Medulla oblongata (tissue), 1 donor: ENCODE data around the gene DDX53.

Experiments used
- DNase-seq: peaks from one replicate; pipeline ENCODE4 v3.0.0-alpha.2; 2015; ENCODE audit errors: extremely low spot score

Gene DDX53

GRCh38 chrX:22999696-23000223 is at the start of gene DDX53:
Gene DDX53, plus strand, starts transcription at chrX:22999960. Its CDS starts 98 bp downstream, at chrX:23000058.
- DNase-seq, result no peak

- no peak for DNase-seq
These were observed 49.2 kb upstream of the DDX53 start for GRCh38 chrX:22950269-22951266.

GRCh38 chrX:22952010-22952409 is 47.8 kb upstream of the DDX53 start:
- DNase-seq, result no peak

GRCh38 chrX:22958250-22958649 is 41.5 kb upstream of the DDX53 start:
- no peak for DNase-seq

GRCh38 chrX:22959204-22959920 is 40.4 kb upstream of the DDX53 start:
- no peak for DNase-seq

GRCh38 chrX:22963196-22963595 is 36.6 kb upstream of the DDX53 start:
- DNase-seq, result no peak

GRCh38 chrX:22968494-22968893 is 31.3 kb upstream of the DDX53 start:
- no peak for DNase-seq

GRCh38 chrX:22969411-22969810 is 30.3 kb upstream of the DDX53 start:
- DNase-seq, result no peak

GRCh38 chrX:22970861-22971260 is 28.9 kb upstream of the DDX53 start:
- no peak for DNase-seq

GRCh38 chrX:22974616-22975015 is 25.1 kb upstream of the DDX53 start:
- no peak for DNase-seq

- no peak for DNase-seq
These were observed 24.0 kb upstream of the DDX53 start for GRCh38 chrX:22975786-22976185.

GRCh38 chrX:22985958-22986357 is 13.8 kb upstream of the DDX53 start:
- no peak for DNase-seq

GRCh38 chrX:22987452-22987851 is 12.3 kb upstream of the DDX53 start:
- DNase-seq, result no peak

- no peak for DNase-seq
These were observed 3.4 kb downstream of the DDX53 start for GRCh38 chrX:23003116-23003515.

GRCh38 chrX:23008431-23009099 is 8.8 kb downstream of the DDX53 start:
- DNase-seq, result peak; percentile 27

- no peak for DNase-seq
These were observed 12.4 kb downstream of the DDX53 start for GRCh38 chrX:23012162-23012561.

- DNase-seq, result no peak
These were observed 12.9 kb downstream of the DDX53 start for GRCh38 chrX:23012636-23013035.

GRCh38 chrX:23013366-23013765 is 13.6 kb downstream of the DDX53 start:
- no peak for DNase-seq

GRCh38 chrX:23031600-23031999 is 31.8 kb downstream of the DDX53 start:
- no peak for DNase-seq

- no peak for DNase-seq
These were observed 35.7 kb downstream of the DDX53 start for GRCh38 chrX:23035493-23035892.

GRCh38 chrX:23046443-23046842 is 46.7 kb downstream of the DDX53 start:
- DNase-seq, result no peak
